T-helper 22 cell (primary cell): ENCODE measurements around the gene TOM1L1.

ENCODE experiments used
- DNase-seq: peaks from one replicate; pipeline ENCODE4 v3.0.0-alpha.2; 2020; ENCODE audit warnings: low read depth

TOM1L1 gene

GRCh38 chr17:54898576-54898975 lies 2.1 kb upstream of the TOM1L1 start:
- DNase-seq, result no peak

DNA sequence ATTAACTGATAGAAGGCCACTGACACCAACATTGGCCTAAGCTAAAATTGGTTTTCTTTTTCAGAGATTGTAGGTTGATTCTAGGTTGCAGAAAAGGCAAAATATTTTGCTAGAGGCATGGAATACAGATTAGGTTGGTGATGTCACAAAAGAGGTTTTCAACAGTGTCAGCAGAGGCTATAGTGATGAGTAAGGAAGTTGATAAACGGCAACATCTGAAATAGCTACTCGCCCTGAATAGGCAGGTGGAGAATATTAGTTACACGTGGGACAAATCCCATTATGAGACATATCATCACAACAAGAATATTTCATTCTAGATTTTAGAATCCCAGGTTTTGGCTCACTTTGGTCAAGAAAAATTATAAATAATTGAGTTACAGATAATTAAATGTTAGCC lies 1.5 kb upstream of the TOM1L1 start:
- DNase-seq, result no peak

- DNase-seq, result no peak
Measured at GRCh38 chr17:54899721-54900456, 763 bp upstream of the TOM1L1 start.

- DNase-seq, result no peak
Measured at GRCh38 chr17:54901230-54901822, 674 bp downstream of the TOM1L1 start.

- DNase-seq, result no peak
Measured at GRCh38 chr17:54902017-54902416, 1.4 kb downstream of the TOM1L1 start.

GRCh38 chr17:54902611-54903010 lies 2.0 kb downstream of the TOM1L1 start:
- no peak for DNase-seq

- DNase-seq, result no peak
Measured at GRCh38 chr17:54903375-54903774, 2.7 kb downstream of the TOM1L1 start.

DNA sequence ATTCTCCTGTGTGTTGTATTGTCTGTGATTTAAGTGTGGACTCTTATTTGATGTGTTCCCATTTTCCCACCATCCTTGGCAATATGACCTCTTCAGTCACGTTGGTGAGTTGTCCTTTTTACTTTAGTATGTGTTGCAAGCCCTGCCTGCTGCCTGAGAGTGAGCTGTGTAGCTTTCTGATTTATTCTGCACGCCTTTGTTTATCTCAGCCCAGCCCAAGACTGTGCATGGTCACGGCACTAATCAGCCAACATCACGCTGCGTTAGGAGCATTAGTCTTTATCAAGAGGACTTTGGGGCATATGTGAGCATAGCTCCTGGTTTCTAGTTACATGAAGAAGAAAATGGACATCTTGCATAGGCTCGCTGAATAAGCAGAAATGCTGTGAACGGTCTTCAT lies 6.0 kb downstream of the TOM1L1 start:
- DNase-seq, result no peak

- DNase-seq, result no peak
Measured at GRCh38 chr17:54907376-54907775, 6.7 kb downstream of the TOM1L1 start.

DNA sequence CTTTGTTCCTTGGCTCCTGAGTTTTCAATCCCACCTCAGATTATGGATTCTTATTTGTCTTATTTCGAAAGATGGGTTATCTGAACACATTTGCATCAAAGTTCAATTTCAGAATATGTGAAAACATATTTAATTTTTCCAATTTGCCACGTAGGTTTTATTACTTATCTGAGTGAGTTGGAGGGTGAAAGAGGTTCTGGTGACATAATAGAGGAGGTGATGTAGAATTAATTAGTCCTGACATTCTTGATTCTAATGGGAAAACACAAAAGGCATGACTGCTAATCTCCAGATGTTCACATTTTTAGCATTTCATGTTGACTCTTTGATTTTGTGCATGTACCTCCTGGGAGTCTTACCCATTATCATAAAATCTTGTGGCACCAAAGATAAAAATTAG lies 9.1 kb downstream of the TOM1L1 start:
- DNase-seq, result no peak

- no peak for DNase-seq
Measured at GRCh38 chr17:54916721-54917120, 16.1 kb downstream of the TOM1L1 start.

- DNase-seq, result no peak
Measured at GRCh38 chr17:54919425-54919824, 18.8 kb downstream of the TOM1L1 start.

GRCh38 chr17:54920819-54921218 lies 20.2 kb downstream of the TOM1L1 start:
- DNase-seq, result no peak

DNA sequence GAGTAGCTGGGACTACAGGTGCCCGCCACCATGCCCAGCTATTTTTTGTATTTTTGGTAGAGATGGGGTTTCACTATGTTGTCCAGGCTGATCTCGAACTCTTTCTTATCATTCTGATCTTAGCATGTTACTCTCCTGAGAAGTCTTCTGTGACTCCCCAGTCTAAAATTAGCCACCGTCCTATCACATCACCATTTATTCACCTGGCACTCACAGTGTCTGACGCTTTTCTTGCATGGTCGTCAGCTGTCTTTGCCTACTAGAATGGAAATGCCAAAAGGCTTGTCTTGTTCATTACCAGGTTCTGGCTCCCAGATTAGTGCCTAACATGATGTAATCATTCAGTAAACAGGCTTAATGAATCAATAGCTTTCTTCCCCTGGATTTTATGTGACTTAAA lies 23.8 kb downstream of the TOM1L1 start:
- DNase-seq, result no peak

DNA sequence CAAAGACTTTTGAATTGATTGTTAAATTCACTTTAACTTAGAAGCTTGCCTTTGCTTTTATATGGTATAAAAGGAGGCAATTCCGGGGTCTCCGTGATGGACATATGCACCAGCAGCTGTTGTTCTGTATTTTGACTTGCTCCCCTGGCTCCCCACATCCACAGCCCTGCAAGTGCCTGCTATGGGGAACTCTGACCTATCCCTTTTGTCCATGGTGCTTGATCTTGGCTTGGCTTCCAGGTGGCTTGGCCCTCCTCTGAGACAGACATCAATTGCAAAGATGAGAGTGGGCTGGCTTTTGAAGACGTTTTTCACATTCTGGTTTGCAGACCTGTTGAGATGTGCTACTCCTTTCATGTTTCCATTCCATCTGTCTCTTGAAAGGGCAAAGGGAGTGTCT lies 26.9 kb downstream of the TOM1L1 start:
- DNase-seq, result no peak

- DNase-seq, result no peak
Measured at GRCh38 chr17:54932711-54933110, 32.1 kb downstream of the TOM1L1 start.

GRCh38 chr17:54933921-54934320 lies 33.3 kb downstream of the TOM1L1 start:
- DNase-seq, result no peak

GRCh38 chr17:54935471-54935870 lies 34.8 kb downstream of the TOM1L1 start:
- DNase-seq, result no peak

GRCh38 chr17:54937018-54937417 lies 36.4 kb downstream of the TOM1L1 start:
- no peak for DNase-seq

- no peak for DNase-seq
Measured at GRCh38 chr17:54937426-54937825, 36.8 kb downstream of the TOM1L1 start.

DNA sequence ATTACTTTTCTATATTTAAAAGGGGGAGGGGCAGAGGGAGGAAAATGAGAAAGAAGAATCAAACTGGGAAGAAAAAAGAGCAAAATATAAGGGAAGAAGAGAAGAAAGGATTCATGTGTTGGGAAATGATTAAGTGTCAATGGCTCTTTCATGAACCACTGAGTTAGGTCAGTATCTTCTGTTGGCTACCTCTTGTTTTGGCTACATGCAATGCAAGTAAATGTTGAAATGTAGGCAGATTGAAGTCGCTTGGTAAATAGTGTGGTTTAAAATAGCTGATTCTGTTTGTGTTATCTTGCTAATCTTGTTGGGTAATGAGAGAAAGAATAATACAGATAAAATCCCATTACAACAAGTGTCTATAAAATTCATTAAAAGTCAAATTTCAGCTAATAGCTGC lies 40.6 kb downstream of the TOM1L1 start:
- DNase-seq, result no peak

DNA sequence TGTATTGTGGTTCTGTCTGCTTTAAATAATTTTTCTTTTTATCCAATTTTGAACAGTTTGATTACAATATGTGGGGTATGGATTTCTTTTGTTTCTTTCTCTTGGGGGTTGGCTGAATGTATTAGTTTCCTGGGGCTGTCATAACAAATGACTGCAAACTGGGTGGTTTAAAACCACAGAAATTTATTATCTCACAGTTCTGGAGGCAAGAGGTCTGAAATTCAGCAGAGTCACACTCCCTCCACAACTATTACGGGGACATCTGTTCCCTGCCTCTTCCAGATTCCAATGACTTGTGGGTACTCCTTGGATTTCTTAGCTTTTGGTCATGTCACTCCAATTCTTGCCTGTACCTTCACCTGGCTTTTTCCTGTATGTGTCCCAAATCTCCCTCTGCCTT lies 44.1 kb downstream of the TOM1L1 start:
- no peak for DNase-seq

DNA sequence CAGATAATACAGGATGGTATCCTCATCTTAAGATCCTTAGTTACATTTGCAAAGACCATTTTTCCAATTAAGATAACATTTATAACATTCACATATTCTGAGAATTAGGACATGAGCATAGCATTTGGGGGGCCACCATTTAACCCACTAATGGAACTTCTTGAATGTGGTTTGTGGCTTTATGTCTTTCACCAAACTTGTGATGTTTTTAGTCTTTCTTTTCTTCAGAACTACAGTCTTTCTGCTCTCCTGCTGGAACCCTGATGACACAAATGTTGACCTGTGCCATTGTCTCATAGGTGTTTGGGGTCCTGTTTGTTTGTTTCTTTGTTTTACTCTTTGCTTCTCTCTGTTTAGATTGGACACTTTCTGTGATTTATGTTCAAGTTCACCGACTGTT lies 44.6 kb downstream of the TOM1L1 start:
- no peak for DNase-seq

- no peak for DNase-seq
Measured at GRCh38 chr17:54945671-54946070, 45.0 kb downstream of the TOM1L1 start.
